ENCODE data around the gene ZNF536. TPM values are rescaled to one million over a fixed set of nuclear protein-coding genes. Genes with fewer than 3 reads are reported as not detected.

ZNF536 gene
- total and polyA plus RNA-seq, 2 of the 4 experiments (the other 2 are of a cell fraction), result not detected

GRCh38 chr19:30335306-30335886 is 36.8 kb upstream of the ZNF536 start:
- Histone ChIP-seq H2AK5ac (ENCODE audit: low read depth, low read length) (no peak overlapping the region), H4K20me1 (ENCODE audit: insufficient read depth, low read length) (no peaks in the 10 kb centered on the region), H3K79me1 (ENCODE audit: low read depth in 1 of 2, low read length in 2 of 2) (no peaks in the 10 kb centered on the region), H3K4ac (ENCODE audit: low read depth, low read length) (no peak overlapping the region), H3K36me3 (ENCODE audit: control insufficient read depth, insufficient read depth, low read length) (no peaks in the 10 kb centered on the region), H4K8ac (ENCODE audit: low read depth in 2 of 2, low read length in 2 of 2) (no peak overlapping the region), H2BK20ac (ENCODE audit: low read depth, low read length) (no peak overlapping the region), H2AK9ac (replicated peaks; ENCODE audit: low read depth, low read length, poor library complexity) (no peak overlapping the region), H3K27me3 (ENCODE audit: control insufficient read depth, insufficient read depth, low read length) (no peaks in the 10 kb centered on the region), H2AFZ (replicated peaks; ENCODE audit: low read length, poor library complexity) (no peak overlapping the region), H2BK5ac (ENCODE audit: low read depth, low read length, poor library complexity, severe bottlenecking) (no peak overlapping the region), H3K14ac (replicated peaks; ENCODE audit: low read depth, low read length) (no peak overlapping the region), H2BK120ac (ENCODE audit: low read depth, low read length) (no peak overlapping the region), H3K27ac (ENCODE audit: insufficient read depth, low read length) (no peak overlapping the region), H3K9me3 (ENCODE audit: control insufficient read depth, insufficient read depth, low read length) (peaks cover 52% of the 10 kb centered on the region), H3K9ac (ENCODE audit: low read depth, low read length) (no peak overlapping the region), H4K5ac (ENCODE audit: low read depth, low read length) (no peak overlapping the region), H3K23ac (ENCODE audit: low read depth, low read length) (no peak overlapping the region), H3K18ac (ENCODE audit: low read depth, low read length) (no peak overlapping the region), H3K9me1 (ENCODE audit: insufficient read depth, low read length) (no peaks in the 10 kb centered on the region), H3K56ac (ENCODE audit: extremely low read depth, insufficient read depth, low read length) (no peak overlapping the region), H4K91ac (ENCODE audit: insufficient read depth, low read depth, low read length) (no peak overlapping the region), H3K4me3 (ENCODE audit: insufficient read depth, low read depth, low read length) (no peak overlapping the region), H3K4me1 (ENCODE audit: control insufficient read depth, insufficient read depth, low read length) (no peaks in the 10 kb centered on the region), H3K4me2 (ENCODE audit: low read depth, low read length) (no peak overlapping the region), H2BK15ac (ENCODE audit: low read depth, low read length) (no peak overlapping the region)
- intact Hi-C loops (cut with micrococcal nuclease), result no loop called here
- TF ChIP-seq CEBPB (IDR thresholded peaks at IDR 0.05; ENCODE audit: low read depth, low read length) (no peak), ELK1 (IDR thresholded peaks at IDR 0.05; ENCODE audit: borderline replicate concordance, low read depth, low read length) (no peak), FOS (IDR thresholded peaks at IDR 0.05; ENCODE audit: low read depth, low read length) (no peak)
- in situ Hi-C loops (cut with MboI; ENCODE audit: low sequenced_read_pairs), result no loop called here
- no TSS peak for BruUV-seq (replicated peaks)
- WGBS, 2 experiments (ENCODE audit: extremely low coverage in 2 of 2, insufficient read length in 1 of 2), result 50% methylated on average over 2 of the region's 14 CpGs; no CpG with 5 or more reads in 1 of the 2 experiments
- ATAC-seq (ENCODE audit: low read depth) (no peak), DNase-seq (no peak)
- dilution Hi-C loops (cut with HindIII; ENCODE audit: low sequenced_read_pairs, unreplicated experiment), result no loop called here
- CTCF ChIA-PET, result no interaction called here
- POLR2A ChIA-PET (ENCODE audit: unreplicated experiment), result no interaction called here

All from IMR-90 (cell line).